ENCODE results near the gene TBC1D24.

TBC1D24 gene

GRCh38 chr16:2514333-2515179 lies 39.6 kb downstream of the TBC1D24 start:
- peak in 3 of 58 donors; percentile 11 to 68 (median 27) for DNase-seq

GRCh38 chr16:2515180-2515851 lies 40.4 kb downstream of the TBC1D24 start:
- no peak for DNase-seq

GRCh38 chr16:2516391-2517240 lies 41.7 kb downstream of the TBC1D24 start:
- peak in 4 of 58 donors; percentile 19 to 32 (median 23) for DNase-seq

GRCh38 chr16:2517954-2518605 lies 43.2 kb downstream of the TBC1D24 start:
- no peak for DNase-seq

DNA sequence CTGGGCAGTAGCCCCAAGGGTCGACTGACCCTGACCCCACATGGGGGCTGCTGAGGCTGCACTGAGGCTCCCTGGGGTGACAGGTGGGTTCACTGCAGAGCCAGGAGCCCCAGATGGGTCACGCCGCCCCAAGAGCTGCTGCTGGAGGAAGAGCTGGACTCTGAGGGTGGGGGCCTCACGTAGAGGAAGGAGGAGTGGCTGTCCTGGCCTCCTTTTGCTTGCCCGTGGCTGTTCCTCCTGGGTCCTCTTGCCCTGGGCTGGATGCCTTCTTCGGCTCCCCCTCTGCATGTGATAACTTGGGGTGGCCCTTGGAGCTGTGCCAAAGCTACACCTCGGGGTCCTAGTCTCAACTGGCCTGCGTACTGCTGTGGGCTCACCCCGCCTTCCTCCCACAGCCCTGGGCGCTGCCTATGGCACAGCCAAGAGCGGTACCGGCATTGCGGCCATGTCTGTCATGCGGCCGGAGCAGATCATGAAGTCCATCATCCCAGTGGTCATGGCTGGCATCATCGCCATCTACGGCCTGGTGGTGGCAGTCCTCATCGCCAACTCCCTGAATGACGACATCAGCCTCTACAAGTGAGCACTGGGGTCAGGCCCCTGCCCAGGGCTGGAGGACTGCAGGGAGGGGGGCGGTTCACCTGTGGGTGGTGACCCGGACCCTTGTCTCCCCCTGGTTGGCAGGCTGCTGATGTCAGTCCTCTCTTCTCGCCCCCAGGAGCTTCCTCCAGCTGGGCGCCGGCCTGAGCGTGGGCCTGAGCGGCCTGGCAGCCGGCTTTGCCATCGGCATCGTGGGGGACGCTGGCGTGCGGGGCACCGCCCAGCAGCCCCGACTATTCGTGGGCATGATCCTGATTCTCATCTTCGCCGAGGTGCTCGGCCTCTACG lies 44.1 kb downstream of the TBC1D24 start:
- DNase-seq: no peak

DNA sequence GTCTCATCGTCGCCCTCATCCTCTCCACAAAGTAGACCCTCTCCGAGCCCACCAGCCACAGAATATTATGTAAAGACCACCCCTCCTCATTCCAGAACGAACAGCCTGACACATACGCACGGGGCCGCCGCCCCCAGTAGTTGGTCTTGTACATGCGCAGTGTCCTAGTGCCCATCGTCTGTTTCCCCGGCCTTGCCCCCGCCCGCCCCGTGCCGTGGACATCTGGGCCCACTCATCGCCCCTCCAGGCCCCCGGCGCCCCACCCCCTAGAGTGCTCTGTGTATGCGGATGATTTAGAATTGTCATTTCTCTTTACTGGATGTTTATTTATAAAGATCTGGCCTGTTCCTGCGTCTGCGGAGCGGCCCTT lies 44.8 kb downstream of the TBC1D24 start:
- DNase-seq: peak in 1 of 58 donors; percentile 35

- DNase-seq: peak in 57 of 58 donors; percentile 42 to 92 (median 83)
Measured at GRCh38 chr16:2520097-2520783, 45.3 kb downstream of the TBC1D24 start, which contains the start of gene AMDHD2. Gene AMDHD2 (plus strand): TSS chr16:2520371. CDS start chr16:2520459, 88 bp downstream.

GRCh38 chr16:2520784-2521531 lies 46.0 kb downstream of the TBC1D24 start:
- DNase-seq: no peak

DNA sequence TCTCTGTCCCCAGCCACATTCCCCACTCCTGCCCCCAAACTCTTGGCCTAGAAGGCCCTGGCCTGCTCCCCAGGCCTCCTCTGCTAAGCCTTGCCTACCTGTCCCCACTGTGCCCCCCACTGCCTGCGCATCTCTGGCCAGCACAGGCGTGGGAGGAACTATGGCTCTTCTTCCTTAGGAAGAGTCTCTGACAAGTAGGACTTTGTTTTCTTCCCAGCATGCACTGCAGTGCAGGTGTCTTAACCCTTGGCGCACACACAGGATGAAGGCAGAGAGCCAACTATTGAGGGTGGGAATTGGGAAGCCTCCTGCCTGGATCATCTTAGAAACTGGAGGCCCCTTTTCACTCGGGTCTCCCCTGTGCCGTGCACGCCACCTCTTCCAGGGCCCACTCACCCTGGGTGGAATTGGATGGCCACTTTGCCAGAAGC lies 48.9 kb downstream of the TBC1D24 start:
- no peak for DNase-seq

- no peak for DNase-seq
Measured at GRCh38 chr16:2524339-2524938, 49.5 kb downstream of the TBC1D24 start.

- no peak for DNase-seq
Measured at GRCh38 chr16:2526135-2526534, 51.2 kb downstream of the TBC1D24 start.

DNA sequence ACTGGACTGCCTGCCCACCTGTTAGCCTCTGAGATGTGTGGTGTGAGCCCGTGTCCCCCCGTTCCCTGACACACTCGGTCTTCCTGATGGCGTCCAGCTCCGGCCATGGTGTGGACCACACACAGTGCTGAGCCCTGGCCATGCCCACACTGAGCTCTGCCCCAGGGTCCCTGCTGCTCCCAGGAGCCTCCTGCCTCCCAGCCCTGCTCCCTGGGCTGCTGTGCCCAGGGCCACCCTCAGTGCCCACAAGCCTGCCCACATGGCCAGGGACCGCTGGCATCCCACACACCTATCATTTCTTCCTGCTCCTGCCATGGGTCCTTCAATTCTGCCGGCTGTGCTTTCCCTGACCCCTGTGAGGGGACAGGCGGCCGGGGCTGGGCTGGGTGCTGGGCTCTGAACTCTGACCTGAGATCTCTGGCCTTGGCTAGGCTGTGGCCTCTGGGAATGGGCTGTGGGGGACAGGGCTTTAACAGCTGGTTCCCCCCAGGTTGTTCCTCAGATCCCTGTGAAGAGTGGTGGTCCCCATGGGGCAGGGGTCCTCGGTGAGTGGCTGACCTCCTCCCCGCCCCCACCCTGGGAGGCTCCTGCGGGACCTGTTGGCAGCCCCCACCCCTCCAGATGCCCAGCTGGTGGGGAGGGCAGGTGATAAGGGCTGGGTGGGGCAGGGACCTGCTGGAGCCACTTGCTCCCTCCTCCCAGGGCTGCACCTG lies 52.3 kb downstream of the TBC1D24 start:
- no peak for DNase-seq

GRCh38 chr16:2527784-2528100 lies 52.8 kb downstream of the TBC1D24 start:
- DNase-seq: no peak

- no peak for DNase-seq
Measured at GRCh38 chr16:2528161-2529060, 53.5 kb downstream of the TBC1D24 start.

DNA sequence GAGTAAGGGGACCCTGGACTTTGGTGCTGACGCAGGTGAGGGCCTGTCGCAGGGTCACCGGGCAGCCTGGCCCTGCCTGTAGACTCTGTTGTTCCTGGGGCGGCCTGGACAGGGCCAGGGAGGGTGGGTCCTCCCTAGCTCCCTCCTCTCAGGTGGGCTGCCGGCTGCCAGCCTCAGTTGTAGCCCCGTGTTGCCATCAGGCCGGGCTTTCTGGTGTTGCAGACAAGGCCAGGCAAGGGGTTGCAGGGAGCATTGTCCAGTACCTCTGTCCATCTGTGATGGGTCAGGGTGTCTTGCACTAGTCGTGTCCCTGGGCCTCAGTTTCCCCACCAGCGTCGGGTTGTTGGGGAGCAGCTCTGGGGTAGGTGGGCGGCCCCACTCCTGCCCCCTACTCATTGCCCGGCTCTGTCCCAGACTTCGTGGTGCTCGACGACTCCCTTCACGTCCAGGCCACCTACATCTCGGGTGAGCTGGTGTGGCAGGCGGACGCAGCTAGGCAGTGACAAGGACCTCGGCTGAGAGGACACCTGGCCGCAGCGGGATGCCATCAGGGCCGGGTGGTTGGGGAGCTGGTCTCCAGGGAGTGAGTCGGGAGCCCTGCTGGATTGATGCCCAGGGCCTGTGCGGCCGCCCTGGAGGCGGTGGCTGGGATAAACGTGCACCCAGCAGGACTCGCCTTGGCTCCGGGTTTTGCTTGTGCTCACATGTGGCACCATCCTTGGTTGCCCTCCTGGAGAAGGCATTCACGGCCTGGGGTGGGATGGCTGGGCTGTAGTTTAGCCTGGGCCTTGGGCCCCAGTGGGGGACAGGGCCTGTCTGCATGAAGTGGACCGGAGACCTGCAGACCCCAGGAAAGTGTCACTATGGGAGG lies 54.4 kb downstream of the TBC1D24 start:
- no peak for DNase-seq
